ENCODE data around the gene MX2. TPM values are rescaled to one million over a fixed set of nuclear protein-coding genes. Genes with fewer than 3 reads are reported as not detected.
"Not testable (repeated sequence)": the region's sequence is repeated elsewhere in the genome, so short reads cannot be mapped to it uniquely, and the experiment has no call there.

Gene MX2
- total and polyA plus RNA-seq, 2 donors (not counting 1 experiment from before 2014, with no cell fraction given), result 2.0 to 3.6 TPM

DNA sequence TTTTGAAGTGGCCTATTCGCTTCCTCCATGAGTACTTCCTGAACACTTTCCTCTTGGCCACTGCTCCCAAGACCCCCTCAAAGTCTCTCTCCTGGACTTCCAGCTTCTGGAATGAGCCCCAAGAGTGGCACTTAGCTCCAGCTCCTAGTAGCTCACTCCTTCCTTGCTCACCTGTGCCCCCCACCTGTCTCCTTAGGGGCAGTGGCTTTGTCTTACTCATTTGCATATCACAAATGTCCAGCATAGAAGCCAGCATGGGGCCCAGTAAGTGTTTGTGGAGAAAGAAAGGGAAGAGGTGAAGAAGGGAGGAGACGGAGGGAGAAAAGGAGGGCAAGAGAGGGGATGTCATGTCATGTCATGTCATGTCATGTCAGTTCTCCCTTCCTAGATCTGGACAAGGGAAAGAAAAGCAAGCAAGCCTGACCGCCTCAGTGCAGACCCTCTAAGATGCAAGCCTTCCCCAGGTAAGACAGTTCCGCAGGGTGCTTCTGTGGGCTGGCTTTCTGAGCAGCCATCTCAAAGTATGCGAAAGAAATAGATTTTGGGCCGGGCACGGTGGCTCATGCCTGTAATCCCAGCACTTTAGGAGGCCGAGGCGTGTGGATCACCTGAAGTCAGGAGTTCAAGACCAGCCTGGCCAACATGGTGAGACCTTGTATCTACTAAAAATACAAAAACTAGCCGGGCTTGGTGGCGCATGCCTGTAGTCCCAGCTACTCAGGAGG, 57.3 kb downstream of the MX2 start:
- Histone ChIP-seq H3K9me3 (ENCODE audit: control insufficient read depth, insufficient read depth, low read depth, low read length) (no peaks in the 10 kb centered on the region), H3K36me3 (ENCODE audit: control insufficient read depth, insufficient read depth, low read length) (no peaks in the 10 kb centered on the region), H3K4me1 (ENCODE audit: control insufficient read depth, extremely low read depth, insufficient read depth, low read length) (no peaks in the 10 kb centered on the region), H3K4me2 (ENCODE audit: extremely low read depth, insufficient read depth, low read length) (no peak overlapping the region), H2AFZ (ENCODE audit: low read length) (no peak overlapping the region), H4K20me1 (ENCODE audit: control insufficient read depth, extremely low read depth, insufficient read depth, low read length) (no peaks in the 10 kb centered on the region), H3K79me2 (ENCODE audit: control insufficient read depth, insufficient read depth, low read length) (no peaks in the 10 kb centered on the region), H3K4me3 (replicated peaks in 1 of 4; ENCODE audit: control extremely low read depth in 1 of 4, insufficient read depth in 1 of 4, low read depth in 3 of 4, low read length in 4 of 4) (no peak overlapping the region), H3K9ac (ENCODE audit: insufficient read depth, low read length) (no peak overlapping the region), H3K27ac (ENCODE audit: insufficient read depth, low read length) (no peak overlapping the region), H3K27me3 (ENCODE audit: control insufficient read depth, insufficient read depth, low read length) (no peaks in the 10 kb centered on the region)
- TF ChIP-seq, protein P1, sequence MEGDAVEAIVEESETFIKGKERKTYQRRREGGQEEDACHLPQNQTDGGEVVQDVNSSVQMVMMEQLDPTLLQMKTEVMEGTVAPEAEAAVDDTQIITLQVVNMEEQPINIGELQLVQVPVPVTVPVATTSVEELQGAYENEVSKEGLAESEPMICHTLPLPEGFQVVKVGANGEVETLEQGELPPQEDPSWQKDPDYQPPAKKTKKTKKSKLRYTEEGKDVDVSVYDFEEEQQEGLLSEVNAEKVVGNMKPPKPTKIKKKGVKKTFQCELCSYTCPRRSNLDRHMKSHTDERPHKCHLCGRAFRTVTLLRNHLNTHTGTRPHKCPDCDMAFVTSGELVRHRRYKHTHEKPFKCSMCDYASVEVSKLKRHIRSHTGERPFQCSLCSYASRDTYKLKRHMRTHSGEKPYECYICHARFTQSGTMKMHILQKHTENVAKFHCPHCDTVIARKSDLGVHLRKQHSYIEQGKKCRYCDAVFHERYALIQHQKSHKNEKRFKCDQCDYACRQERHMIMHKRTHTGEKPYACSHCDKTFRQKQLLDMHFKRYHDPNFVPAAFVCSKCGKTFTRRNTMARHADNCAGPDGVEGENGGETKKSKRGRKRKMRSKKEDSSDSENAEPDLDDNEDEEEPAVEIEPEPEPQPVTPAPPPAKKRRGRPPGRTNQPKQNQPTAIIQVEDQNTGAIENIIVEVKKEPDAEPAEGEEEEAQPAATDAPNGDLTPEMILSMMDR (conservative IDR thresholded peaks at IDR 0.05 in 1 of 2, IDR thresholded peaks at IDR 0.05 in 1 of 2; ENCODE audit: low read depth in 1 of 2, low read length in 2 of 2), result no peak
- no peak for TF ChIP-seq EZH2 (IDR thresholded peaks at IDR 0.05; ENCODE audit: low read length, missing control alignments)
- DNase-seq (ENCODE audit: low read depth in 2 of 2), result no peak

DNA sequence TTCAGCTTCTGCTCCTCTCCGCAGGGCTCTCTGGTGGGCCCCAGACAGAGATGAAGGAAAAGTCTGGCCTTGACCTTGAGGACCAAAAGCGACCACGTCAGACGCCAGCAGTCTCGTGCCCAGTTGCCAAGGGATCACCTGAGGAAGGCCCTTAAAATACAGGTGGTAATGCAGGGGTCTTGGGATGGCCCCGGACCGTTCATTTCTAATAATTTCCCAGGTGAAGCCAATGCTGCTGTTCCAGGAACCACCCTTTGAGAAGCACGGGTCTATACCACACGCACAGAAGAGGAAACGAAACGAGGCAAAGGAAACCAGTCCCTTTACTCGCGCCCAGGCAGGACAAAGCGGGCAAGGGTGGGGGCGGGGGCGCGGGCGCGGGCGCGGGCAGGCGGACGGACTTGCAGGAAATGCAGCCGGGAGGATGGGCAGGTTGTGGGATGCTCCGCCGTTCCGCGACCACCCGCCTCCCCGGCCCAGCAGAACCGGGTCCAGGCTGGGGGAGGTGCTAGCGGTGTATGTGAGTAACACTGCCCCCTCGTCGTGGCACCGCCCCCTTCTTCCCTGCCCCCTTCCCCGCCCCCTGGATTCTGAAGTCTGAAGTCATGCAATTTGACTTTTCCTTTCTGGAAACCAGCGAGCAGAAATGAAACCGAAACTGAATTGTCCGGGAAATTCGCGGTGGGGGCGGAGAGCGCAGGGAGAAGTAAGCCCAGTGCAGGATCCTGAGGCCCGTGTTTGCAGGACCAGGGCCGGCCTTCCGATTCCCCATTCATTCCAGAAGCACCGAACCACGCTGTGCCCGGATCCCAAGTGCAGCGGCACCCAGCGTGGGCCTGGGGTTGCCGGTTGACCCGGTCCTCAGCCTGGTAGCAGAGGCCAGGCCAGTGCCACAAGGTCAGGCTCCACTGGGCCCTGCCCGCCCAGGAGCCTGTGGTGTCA, 58.4 kb downstream of the MX2 start:
- Histone ChIP-seq H3K4me2 (ENCODE audit: extremely low read depth, insufficient read depth, low read length) (peak overlapping the region; percentile 90), H3K36me3 (ENCODE audit: control insufficient read depth, insufficient read depth, low read length) (no peaks in the 10 kb centered on the region), H2AFZ (ENCODE audit: low read length) (peak overlapping the region; percentile 77), H3K9ac (ENCODE audit: insufficient read depth, low read length) (peak overlapping the region; percentile 84), H3K27ac (ENCODE audit: insufficient read depth, low read length) (peak overlapping the region; percentile 69), H3K27me3 (ENCODE audit: control insufficient read depth, insufficient read depth, low read length) (no peaks in the 10 kb centered on the region), H3K4me3 (replicated peaks in 1 of 4; ENCODE audit: control extremely low read depth in 1 of 4, insufficient read depth in 1 of 4, low read depth in 3 of 4, low read length in 4 of 4) (peak overlapping the region; percentile 48 to 67 (median 62)), H4K20me1 (ENCODE audit: control insufficient read depth, extremely low read depth, insufficient read depth, low read length) (no peaks in the 10 kb centered on the region), H3K4me1 (ENCODE audit: control insufficient read depth, extremely low read depth, insufficient read depth, low read length) (no peaks in the 10 kb centered on the region), H3K9me3 (ENCODE audit: control insufficient read depth, insufficient read depth, low read depth, low read length) (no peaks in the 10 kb centered on the region), H3K79me2 (ENCODE audit: control insufficient read depth, insufficient read depth, low read length) (no peaks in the 10 kb centered on the region)
- peak; percentile 88 to 89 for DNase-seq (ENCODE audit: low read depth in 2 of 2)
- no peak for TF ChIP-seq EZH2 (IDR thresholded peaks at IDR 0.05; ENCODE audit: low read length, missing control alignments)
- TF ChIP-seq, protein P1 (conservative IDR thresholded peaks at IDR 0.05 in 1 of 2, IDR thresholded peaks at IDR 0.05 in 1 of 2; ENCODE audit: low read depth in 1 of 2, low read length in 2 of 2), result no peak

DNA sequence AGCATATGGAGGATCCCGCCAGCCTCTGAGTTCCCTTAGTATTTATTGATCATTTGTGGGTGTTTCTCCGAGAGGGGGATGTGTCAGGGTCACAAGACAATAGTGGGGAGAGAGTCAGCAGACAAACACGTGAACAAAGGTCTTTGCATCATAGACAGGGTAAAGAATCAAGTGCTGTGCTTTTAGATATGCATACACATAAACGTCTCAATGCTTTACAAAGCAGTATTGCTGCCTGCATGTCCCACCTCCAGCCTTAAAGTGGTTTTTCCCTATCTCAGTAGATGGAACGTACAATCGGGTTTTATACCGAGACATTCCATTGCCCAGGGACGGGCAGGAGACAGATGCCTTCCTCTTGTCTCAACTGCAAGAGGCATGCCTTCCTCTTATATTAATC, 59.2 kb downstream of the MX2 start:
- DNase-seq (ENCODE audit: low read depth in 2 of 2); H3K4me1 ChIP-seq (ENCODE audit: control insufficient read depth, extremely low read depth, insufficient read depth, low read length); H3K9ac ChIP-seq (ENCODE audit: insufficient read depth, low read length); H3K27me3 ChIP-seq (ENCODE audit: control insufficient read depth, insufficient read depth, low read length); H3K79me2 ChIP-seq (ENCODE audit: control insufficient read depth, insufficient read depth, low read length); H2AFZ ChIP-seq (ENCODE audit: low read length); H3K9me3 ChIP-seq (ENCODE audit: control insufficient read depth, insufficient read depth, low read depth, low read length); H3K36me3 ChIP-seq (ENCODE audit: control insufficient read depth, insufficient read depth, low read length); H3K4me2 ChIP-seq (ENCODE audit: extremely low read depth, insufficient read depth, low read length); H4K20me1 ChIP-seq (ENCODE audit: control insufficient read depth, extremely low read depth, insufficient read depth, low read length): not testable (repeated sequence)
- peak overlapping the region in 2 of 4 experiments; percentile 57 to 67 for H3K4me3 ChIP-seq (replicated peaks in 1 of 4; ENCODE audit: control extremely low read depth in 1 of 4, insufficient read depth in 1 of 4, low read depth in 3 of 4, low read length in 4 of 4)
- peak overlapping the region; percentile 69 for H3K27ac ChIP-seq (ENCODE audit: insufficient read depth, low read length)

Measured in fibroblast of lung (primary cell).